Activated T-cell treated with anti-CD3 and anti-CD28 coated beads, Interleukin-2, amount 50 U/mL, for 4 hours (primary cell): Measurements from ENCODE around the gene PEX10. TPM values are rescaled to one million over a fixed set of nuclear protein-coding genes. Genes with fewer than 3 reads are reported as not detected.
"Not testable (repeated sequence)": the region's sequence is repeated elsewhere in the genome, so short reads cannot be mapped to it uniquely, and the experiment has no call there.

Experiments used
- ATAC-seq, 2 donors: fragments of 200-7000 bp; cut with Tn5 transposase; one replicate each; pipeline ENCODE4 v1.10.0; 2021
- DNase-seq: peaks from one replicate; pipeline ENCODE4 v3.0.0-alpha.2; 2020
- H3K27me3 Mint-ChIP-seq: one replicate; pipeline ENCODE4 v1.8.0; 2021; ENCODE audit warnings: low read depth, mixed read lengths
- H3K36me3 Mint-ChIP-seq: one replicate; pipeline ENCODE4 v1.8.0; 2022; ENCODE audit warnings: mixed read lengths; ENCODE audit not compliant: insufficient read depth
- H3K4me1 Mint-ChIP-seq: one replicate; pipeline ENCODE4 v1.8.0; 2021; ENCODE audit warnings: low read depth, mixed read lengths
- H3K4me3 Mint-ChIP-seq: one replicate; pipeline ENCODE4 v1.8.0; 2021; ENCODE audit warnings: mild to moderate bottlenecking, moderate library complexity, mixed read lengths
- H3K9me3 Mint-ChIP-seq: one replicate; pipeline ENCODE4 v1.8.0; 2021; ENCODE audit warnings: mixed read lengths
- total RNA-seq, 3 donors: library from RNA; stranded (reverse); gene quantifications; one replicate each; pipeline ENCODE4 v1.2.1, GENCODE V29; 2021

Gene PEX10
- total RNA-seq, result 10 to 100 TPM; 23.4 to 23.6 (median 23.6) TPM

- peaks cover 35% of the 10 kb centered on the region for H3K4me1 Mint-ChIP-seq
- ATAC-seq, result peak; percentile 90 to 92
- H3K4me3 Mint-ChIP-seq, result peak within 1 kb of the TSS; percentile 90
- no peaks in the 10 kb centered on the region for H3K9me3 Mint-ChIP-seq
- peaks cover 4% of the 10 kb centered on the region for H3K36me3 Mint-ChIP-seq
- H3K27me3 Mint-ChIP-seq, result no peaks in the 10 kb centered on the region
- peak; percentile 99 for DNase-seq
Measured at GRCh38 chr1:2412395-2412772, at the start of gene PEX10. Gene PEX10, minus strand, starts transcription at chr1:2412564. Its CDS starts 62 bp downstream, at chr1:2412502.

GRCh38 chr1:2460996-2461751, 48.8 kb upstream of the PEX10 start:
- H3K4me1 Mint-ChIP-seq, result no peaks in the 10 kb centered on the region
- ATAC-seq, result no peak
- no peak overlapping the region for H3K4me3 Mint-ChIP-seq
- H3K36me3 Mint-ChIP-seq, result no peaks in the 10 kb centered on the region
- DNase-seq, result no peak
- peaks cover 8% of the 10 kb centered on the region for H3K27me3 Mint-ChIP-seq
- no peaks in the 10 kb centered on the region for H3K9me3 Mint-ChIP-seq

GRCh38 chr1:2460203-2460602, 47.8 kb upstream of the PEX10 start:
- Mint-ChIP-seq H3K27me3 (peaks cover 8% of the 10 kb centered on the region), H3K36me3 (no peaks in the 10 kb centered on the region), H3K9me3 (no peaks in the 10 kb centered on the region), H3K4me3 (no peak overlapping the region), H3K4me1 (no peaks in the 10 kb centered on the region)
- no peak for DNase-seq
- no peak for ATAC-seq

GRCh38 chr1:2459757-2460156, 47.4 kb upstream of the PEX10 start:
- no peaks in the 10 kb centered on the region for H3K9me3 Mint-ChIP-seq
- no peak overlapping the region for H3K4me3 Mint-ChIP-seq
- peaks cover 8% of the 10 kb centered on the region for H3K27me3 Mint-ChIP-seq
- DNase-seq (no peak), ATAC-seq (no peak)
- H3K36me3 Mint-ChIP-seq, result no peaks in the 10 kb centered on the region
- H3K4me1 Mint-ChIP-seq, result no peaks in the 10 kb centered on the region

- ATAC-seq, H3K9me3 Mint-ChIP-seq, DNase-seq, H3K4me3 Mint-ChIP-seq, H3K27me3 Mint-ChIP-seq, H3K36me3 Mint-ChIP-seq, H3K4me1 Mint-ChIP-seq: not testable (repeated sequence)
Measured at GRCh38 chr1:2459102-2459753, 46.9 kb upstream of the PEX10 start.

- peaks cover 3% of the 10 kb centered on the region for H3K27me3 Mint-ChIP-seq
- DNase-seq, result no peak
- H3K36me3 Mint-ChIP-seq, result no peaks in the 10 kb centered on the region
- no peak overlapping the region for H3K4me3 Mint-ChIP-seq
- no peak for ATAC-seq
- H3K4me1 Mint-ChIP-seq, result no peaks in the 10 kb centered on the region
- H3K9me3 Mint-ChIP-seq, result no peaks in the 10 kb centered on the region
Measured at GRCh38 chr1:2458687-2459086, 46.3 kb upstream of the PEX10 start.

GRCh38 chr1:2457444-2457843, 45.1 kb upstream of the PEX10 start:
- H3K36me3 Mint-ChIP-seq, result no peaks in the 10 kb centered on the region
- ATAC-seq (no peak), DNase-seq (no peak)
- H3K27me3 Mint-ChIP-seq, result no peaks in the 10 kb centered on the region
- no peaks in the 10 kb centered on the region for H3K4me1 Mint-ChIP-seq
- H3K4me3 Mint-ChIP-seq, result no peak overlapping the region
- no peaks in the 10 kb centered on the region for H3K9me3 Mint-ChIP-seq

GRCh38 chr1:2455757-2456156, 43.4 kb upstream of the PEX10 start:
- no peak for ATAC-seq
- no peaks in the 10 kb centered on the region for H3K27me3 Mint-ChIP-seq
- no peaks in the 10 kb centered on the region for H3K36me3 Mint-ChIP-seq
- DNase-seq, result no peak
- H3K4me3 Mint-ChIP-seq, result no peak overlapping the region
- H3K4me1 Mint-ChIP-seq, result no peaks in the 10 kb centered on the region
- no peaks in the 10 kb centered on the region for H3K9me3 Mint-ChIP-seq

- Mint-ChIP-seq H3K4me1 (no peaks in the 10 kb centered on the region), H3K4me3 (no peak overlapping the region), H3K9me3 (no peaks in the 10 kb centered on the region), H3K27me3 (no peaks in the 10 kb centered on the region), H3K36me3 (no peaks in the 10 kb centered on the region)
- no peak for ATAC-seq
- no peak for DNase-seq
Measured at GRCh38 chr1:2454227-2454626, 41.9 kb upstream of the PEX10 start.

- no peaks in the 10 kb centered on the region for H3K4me1 Mint-ChIP-seq
- no peaks in the 10 kb centered on the region for H3K9me3 Mint-ChIP-seq
- no peaks in the 10 kb centered on the region for H3K27me3 Mint-ChIP-seq
Measured at GRCh38 chr1:2452932-2453315, 40.6 kb upstream of the PEX10 start.

GRCh38 chr1:2452201-2452931, 40.0 kb upstream of the PEX10 start:
- H3K9me3 Mint-ChIP-seq, result no peaks in the 10 kb centered on the region
- ATAC-seq (no peak), DNase-seq (no peak)
- no peak overlapping the region for H3K4me3 Mint-ChIP-seq
- no peaks in the 10 kb centered on the region for H3K4me1 Mint-ChIP-seq
- H3K36me3 Mint-ChIP-seq, result no peaks in the 10 kb centered on the region
- no peaks in the 10 kb centered on the region for H3K27me3 Mint-ChIP-seq

More at GRCh38 chr1:2452932-2453315, 40.6 kb upstream of the PEX10 start:
- ATAC-seq (no peak), DNase-seq (no peak)
- H3K4me3 Mint-ChIP-seq, result no peak overlapping the region
- H3K36me3 Mint-ChIP-seq, result no peaks in the 10 kb centered on the region

- ATAC-seq (peak in 1 of 2 donors; percentile 23), DNase-seq (no peak)
- Mint-ChIP-seq H3K4me1 (no peaks in the 10 kb centered on the region), H3K4me3 (no peak overlapping the region), H3K9me3 (no peaks in the 10 kb centered on the region), H3K36me3 (no peaks in the 10 kb centered on the region), H3K27me3 (no peaks in the 10 kb centered on the region)
Measured at GRCh38 chr1:2451741-2452140, 39.4 kb upstream of the PEX10 start.

- Mint-ChIP-seq H3K27me3 (peaks cover 6% of the 10 kb centered on the region), H3K4me1 (no peaks in the 10 kb centered on the region), H3K9me3 (no peaks in the 10 kb centered on the region), H3K36me3 (no peaks in the 10 kb centered on the region), H3K4me3 (no peak overlapping the region)
- ATAC-seq (no peak), DNase-seq (no peak)
Measured at GRCh38 chr1:2449636-2450454, 37.5 kb upstream of the PEX10 start.

GRCh38 chr1:2448098-2448445, 35.7 kb upstream of the PEX10 start:
- Mint-ChIP-seq H3K9me3 (no peaks in the 10 kb centered on the region), H3K27me3 (peaks cover 13% of the 10 kb centered on the region), H3K36me3 (no peaks in the 10 kb centered on the region), H3K4me3 (no peak overlapping the region), H3K4me1 (no peaks in the 10 kb centered on the region)
- DNase-seq (no peak), ATAC-seq (no peak)
